Prostate gland (tissue), 2 donors: ENCODE measurements around the gene DEF6.

Source experiments
- POLR2A ChIP-seq: fragments of 450-650 bp; IDR thresholded peaks from one replicate; pipeline ENCODE4 v1.6.1; 2016; ENCODE audit warnings: antibody characterized with exemption, mild to moderate bottlenecking
- TF ChIP-seq, protein P1 (sequence below), 4 experiments: fragments of 200-600 bp in 2 of 4; fragments of 450-650 bp in 2 of 4; sonication (generic) in 2 of 4; IDR thresholded peaks; 1 replicate in 3 of 4; 2 replicates in 1 of 4; pipeline ENCODE4 v1.5.1; 2016 to 2019; ENCODE audit warnings: antibody characterized with exemption in 4 of 4, mild to moderate bottlenecking in 2 of 4, moderate library complexity in 2 of 4

DNA sequence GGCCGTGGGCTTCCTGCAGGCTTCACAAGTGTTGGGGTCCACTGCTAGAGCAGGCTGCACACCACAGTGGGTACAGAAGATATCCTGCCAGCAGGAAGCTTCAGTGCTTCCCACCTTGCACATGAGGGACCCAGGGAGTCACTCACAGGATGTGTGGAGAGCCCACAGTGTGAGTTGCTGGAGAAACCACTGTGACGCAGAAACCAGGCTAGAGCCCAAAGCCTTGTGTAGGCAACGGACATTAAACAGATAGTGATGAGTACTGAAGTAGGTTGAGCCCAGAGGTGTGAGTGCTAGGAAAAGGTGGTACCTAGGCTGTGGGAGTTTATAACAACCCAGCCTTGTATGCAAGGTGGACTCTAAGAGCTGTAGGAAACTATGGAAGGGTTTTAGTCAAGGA lies 18.9 kb upstream of the DEF6 start:
- TF ChIP-seq, protein P1, sequence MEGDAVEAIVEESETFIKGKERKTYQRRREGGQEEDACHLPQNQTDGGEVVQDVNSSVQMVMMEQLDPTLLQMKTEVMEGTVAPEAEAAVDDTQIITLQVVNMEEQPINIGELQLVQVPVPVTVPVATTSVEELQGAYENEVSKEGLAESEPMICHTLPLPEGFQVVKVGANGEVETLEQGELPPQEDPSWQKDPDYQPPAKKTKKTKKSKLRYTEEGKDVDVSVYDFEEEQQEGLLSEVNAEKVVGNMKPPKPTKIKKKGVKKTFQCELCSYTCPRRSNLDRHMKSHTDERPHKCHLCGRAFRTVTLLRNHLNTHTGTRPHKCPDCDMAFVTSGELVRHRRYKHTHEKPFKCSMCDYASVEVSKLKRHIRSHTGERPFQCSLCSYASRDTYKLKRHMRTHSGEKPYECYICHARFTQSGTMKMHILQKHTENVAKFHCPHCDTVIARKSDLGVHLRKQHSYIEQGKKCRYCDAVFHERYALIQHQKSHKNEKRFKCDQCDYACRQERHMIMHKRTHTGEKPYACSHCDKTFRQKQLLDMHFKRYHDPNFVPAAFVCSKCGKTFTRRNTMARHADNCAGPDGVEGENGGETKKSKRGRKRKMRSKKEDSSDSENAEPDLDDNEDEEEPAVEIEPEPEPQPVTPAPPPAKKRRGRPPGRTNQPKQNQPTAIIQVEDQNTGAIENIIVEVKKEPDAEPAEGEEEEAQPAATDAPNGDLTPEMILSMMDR (IDR thresholded peaks at IDR 0.05): no peak
- TF ChIP-seq POLR2A: no peak
